K562 (cell line): ENCODE results near the gene ARHGAP32. TPM values are rescaled to one million over a fixed set of nuclear protein-coding genes. Genes with fewer than 3 reads are reported as not detected.

ENCODE experiments used
- ATAC-seq: fragments of 200-7000 bp; cut with Tn5 transposase; 3 replicates; pipeline ENCODE4 v1.9.1; 2020; ENCODE audit warnings: moderate library complexity
- BruUV-seq: library from RNA; stranded (reverse); fragments of 400-500 nt; replicated peaks from 2 replicates; lab custom pipeline; 2021; lab: Mats Ljungman, UMichigan
- CTCF ChIA-PET: fragments of 300-600 bp; formaldehyde crosslinking; extraction: SDS; loops from one replicate; lab custom pipeline; 2021; ENCODE audit warnings: low intra/inter-chr PET ratio; lab: Yijun Ruan, JAX
- POLR2A ChIA-PET: fragments of 300-600, 350-650 bp; sonication (Branson Sonifier 250); formaldehyde crosslinking; extraction: SDS; loops from one replicate; lab custom pipeline; 2021; ENCODE audit warnings: antibody characterized with exemption, inconsistent platforms; lab: Yijun Ruan, JAX
- DNase-seq, 4 experiments: peaks; one replicate each; pipeline versions ENCODE4 v3.0.0 to v3.0.0-alpha.2; 2011 to 2018; ENCODE audit warnings: low spot score in 3 of 4, mixed read lengths in 3 of 4; ENCODE audit errors: extremely low read depth in 1 of 4
- FAIRE-seq: peaks from 2 replicates; lab custom pipeline; 2011; peaks lifted over from hg19 to GRCh38; lab: Jason Lieb, UNC
- H2AFZ ChIP-seq: 2 replicates; pipeline ENCODE4 v1.6.0; 2011; ENCODE audit warnings: low read depth, low read length, control low read depth, inconsistent platforms
- H3K27ac ChIP-seq: fragments of 200-600 bp; 3 replicates; pipeline ENCODE4 v1.8.0; 2011; ENCODE audit warnings: low read depth, mild to moderate bottlenecking, control low read depth, inconsistent platforms, low read length, moderate library complexity, mixed read lengths; ENCODE audit errors: extremely low read depth
- H3K27me3 ChIP-seq, 2 experiments: fragments of 300-600 bp in 1 of 2; 2 replicates in 1 of 2; 3 replicates in 1 of 2; pipeline versions ENCODE4 v1.6.0 to v1.8.0; 2011; ENCODE audit warnings: inconsistent platforms in 2 of 2, low read length in 2 of 2, mild to moderate bottlenecking in 1 of 2, mixed read lengths in 1 of 2, moderate library complexity in 1 of 2; ENCODE audit not compliant: control insufficient read depth in 2 of 2, insufficient read depth in 2 of 2
- H3K36me3 ChIP-seq: fragments of 300-600 bp; 3 replicates; pipeline ENCODE4 v1.8.0; 2011; ENCODE audit warnings: mild to moderate bottlenecking, low read length, inconsistent platforms; ENCODE audit not compliant: control insufficient read depth, insufficient read depth
- H3K4me1 ChIP-seq, 2 experiments: fragments of 200-600 bp in 1 of 2; replicated peaks in 1 of 2; 2 replicates in 1 of 2; 3 replicates in 1 of 2; pipeline versions ENCODE4 v1.5.1 to v1.8.0; 2011; ENCODE audit warnings: inconsistent platforms in 2 of 2, low read length in 2 of 2, mild to moderate bottlenecking in 1 of 2, mixed read lengths in 1 of 2, moderate library complexity in 1 of 2; ENCODE audit not compliant: control insufficient read depth in 2 of 2, insufficient read depth in 2 of 2
- H3K4me2 ChIP-seq: 2 replicates; pipeline ENCODE4 v1.6.1; 2011; ENCODE audit warnings: low read length, control low read depth, inconsistent platforms, mixed read lengths; ENCODE audit not compliant: insufficient read depth
- H3K4me3 ChIP-seq: fragments of 200-600 bp; sonication (generic), shearing (Covaris generic); 2 replicates; pipeline ENCODE4 v1.5.1; 2016; ENCODE audit warnings: control low read depth, inconsistent platforms
- H3K79me2 ChIP-seq: fragments of 200-600 bp; 3 replicates; pipeline ENCODE4 v1.8.0; 2011; ENCODE audit warnings: low read length, inconsistent platforms; ENCODE audit not compliant: control insufficient read depth, insufficient read depth
- H3K9ac ChIP-seq, 2 experiments: 2 replicates each; pipeline versions ENCODE4 v1.6.0 to v1.6.1; 2011; ENCODE audit warnings: low read depth in 2 of 2, low read length in 2 of 2, control low read depth in 1 of 2, inconsistent platforms in 1 of 2, mild to moderate bottlenecking in 1 of 2, mixed read lengths in 1 of 2; ENCODE audit not compliant: insufficient read depth in 1 of 2
- H3K9me1 ChIP-seq: one replicate; pipeline ENCODE4 v1.6.0; 2011; ENCODE audit warnings: inconsistent platforms, mild to moderate bottlenecking, low read length, moderate library complexity; ENCODE audit not compliant: control insufficient read depth, insufficient read depth
- H3K9me3 ChIP-seq: replicated peaks from 2 replicates; pipeline ENCODE4 v1.5.1; 2011; ENCODE audit warnings: low read depth, low read length, inconsistent platforms; ENCODE audit not compliant: control insufficient read depth, insufficient read depth
- H4K20me1 ChIP-seq: replicated peaks from 2 replicates; pipeline ENCODE4 v1.6.1; 2011; ENCODE audit warnings: low read length, inconsistent platforms, mixed read lengths; ENCODE audit not compliant: control insufficient read depth, insufficient read depth
- BDP1 ChIP-seq: IDR thresholded peaks from 3 replicates; pipeline ENCODE4 v1.6.1; 2011; ENCODE audit not compliant: insufficient read length, insufficient read depth
- BMI1 ChIP-seq: fragments of 150-350 bp; IDR thresholded peaks from 2 replicates; pipeline ENCODE4 v1.6.1; 2014; ENCODE audit warnings: low read length
- PTTG1 ChIP-seq: fragments of 450-650 bp; IDR thresholded peaks from 2 replicates; pipeline ENCODE4 v1.6.1; 2016; ENCODE audit warnings: low read depth, mild to moderate bottlenecking, missing genetic modification characterization, missing compliant biosample characterization
- SMARCE1 ChIP-seq: fragments of 450-650 bp; IDR thresholded peaks from 2 replicates; pipeline ENCODE4 v1.7.1; 2016; ENCODE audit warnings: mild to moderate bottlenecking
- U2AF2 ChIP-seq: fragments of 200-400 bp; formaldehyde crosslinking; optimal IDR thresholded peaks from 2 replicates; pipeline ENCODE3; 2017; ENCODE audit warnings: low read depth, mild to moderate bottlenecking, low read length
- ZNF134 ChIP-seq: fragments of 250-450 bp; sonication (Bioruptor Pico); conservative IDR thresholded peaks from 2 replicates; pipeline ENCODE4 v1.4.0; 2020
- ZNF274 ChIP-seq: IDR thresholded peaks from 2 replicates; pipeline ENCODE4 v1.6.1; 2011; ENCODE audit warnings: low read depth, mild to moderate bottlenecking, low read length, moderate library complexity, borderline replicate concordance
- ZNF586 ChIP-seq: fragments of 450-650 bp; formaldehyde crosslinking; conservative IDR thresholded peaks from 2 replicates; pipeline ENCODE4 v1.4.0; 2020; ENCODE audit warnings: mild to moderate bottlenecking, moderate library complexity
- whole genome bisulfite sequencing: fragments of 100-300 bp; shearing (Covaris generic); methylation state at CpG from one replicate; pipeline ENCODE4 v1.1.6; 2016; ENCODE audit warnings: low coverage, mixed read lengths; ENCODE audit not compliant: insufficient coverage; ENCODE audit errors: missing lambda C conversion rate; 5-methylcytosine and 5-hydroxymethylcytosine counted together
- in situ Hi-C: fragments of 300-500 bp; cut with MboI; formaldehyde crosslinking; loops from 4 replicates; pipeline ENCODE4 v1.15.0; 2018; ENCODE audit warnings: inconsistent platforms, mixed read lengths
- intact Hi-C: fragments of 100-400 bp; cut with micrococcal nuclease; formaldehyde crosslinking; loops from 2 replicates; pipeline ENCODE4 v1.14.2; 2022
- polyA plus RNA-seq, 8 experiments: library from polyadenylated mRNA; depleted of rRNA in 4 of 8; stranded (reverse) in 5 of 8; unstranded in 3 of 8; fragments of >200 nt; fragmentation: Nextera tagmentation in 2 of 8; fragmentation: Illumina TruSeq in 1 of 8; extraction: Ambion mirVana in 2 of 8; extraction: Trizol in 1 of 8; gene quantifications; 2 replicates each; pipeline versions ENCODE4 v1.2.1 to v1.2.3, GENCODE V29; 2011 to 2014; ENCODE audit warnings: inconsistent platforms in 1 of 8, missing spikeins in 1 of 8
- total RNA-seq, 7 experiments: library from RNA; depleted of rRNA in 6 of 7; stranded (reverse); fragments of >200 nt in 6 of 7; fragmentation: Illumina TruSeq in 2 of 7; extraction: Trizol in 2 of 7; gene quantifications; 2 replicates each; pipeline versions ENCODE4 v1.2.1 to v1.2.3, GENCODE V29; 2011 to 2021; ENCODE audit warnings: low replicate concordance in 1 of 7
- TF ChIP-seq, protein P1 (sequence below): fragments of 250-450 bp; sonication (Bioruptor Pico); IDR thresholded peaks from 2 replicates; pipeline ENCODE4 v1.8.0; 2021; ENCODE audit warnings: moderate library complexity, mild to moderate bottlenecking, inconsistent platforms
- TF ChIP-seq, protein P2 (sequence below): IDR thresholded peaks from 2 replicates; pipeline ENCODE4 v1.6.1; 2012; ENCODE audit warnings: low read depth, low read length, improper control_type of control experiment, borderline replicate concordance
- TF ChIP-seq, protein P3 (sequence below): sonication (generic); formaldehyde crosslinking; IDR thresholded peaks from 2 replicates; pipeline ENCODE4 v1.8.0; 2022; ENCODE audit warnings: mild to moderate bottlenecking, missing genetic modification reagents
- TF ChIP-seq, protein P4 (sequence below), 2 experiments: IDR thresholded peaks; 2 replicates each; pipeline ENCODE4 v1.6.1; 2012; ENCODE audit warnings: improper control_type of control experiment in 2 of 2, low read depth in 2 of 2, low read length in 2 of 2, borderline replicate concordance in 1 of 2

ARHGAP32 gene
- total and polyA plus RNA-seq, 9 of the 15 experiments (the other 6 are each of a cell fraction or from before 2014, with no cell fraction given): 0.18 TPM; not detected in 8

GRCh38 chr11:129061492-129062230 lies 130.5 kb downstream of the ARHGAP32 start (continued):
- TF ChIP-seq, protein P1, sequence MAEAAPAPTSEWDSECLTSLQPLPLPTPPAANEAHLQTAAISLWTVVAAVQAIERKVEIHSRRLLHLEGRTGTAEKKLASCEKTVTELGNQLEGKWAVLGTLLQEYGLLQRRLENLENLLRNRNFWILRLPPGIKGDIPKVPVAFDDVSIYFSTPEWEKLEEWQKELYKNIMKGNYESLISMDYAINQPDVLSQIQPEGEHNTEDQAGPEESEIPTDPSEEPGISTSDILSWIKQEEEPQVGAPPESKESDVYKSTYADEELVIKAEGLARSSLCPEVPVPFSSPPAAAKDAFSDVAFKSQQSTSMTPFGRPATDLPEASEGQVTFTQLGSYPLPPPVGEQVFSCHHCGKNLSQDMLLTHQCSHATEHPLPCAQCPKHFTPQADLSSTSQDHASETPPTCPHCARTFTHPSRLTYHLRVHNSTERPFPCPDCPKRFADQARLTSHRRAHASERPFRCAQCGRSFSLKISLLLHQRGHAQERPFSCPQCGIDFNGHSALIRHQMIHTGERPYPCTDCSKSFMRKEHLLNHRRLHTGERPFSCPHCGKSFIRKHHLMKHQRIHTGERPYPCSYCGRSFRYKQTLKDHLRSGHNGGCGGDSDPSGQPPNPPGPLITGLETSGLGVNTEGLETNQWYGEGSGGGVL (CRISPR knock-in tag): no peak
- TF ChIP-seq PTTG1 (tag): no peak

DNA sequence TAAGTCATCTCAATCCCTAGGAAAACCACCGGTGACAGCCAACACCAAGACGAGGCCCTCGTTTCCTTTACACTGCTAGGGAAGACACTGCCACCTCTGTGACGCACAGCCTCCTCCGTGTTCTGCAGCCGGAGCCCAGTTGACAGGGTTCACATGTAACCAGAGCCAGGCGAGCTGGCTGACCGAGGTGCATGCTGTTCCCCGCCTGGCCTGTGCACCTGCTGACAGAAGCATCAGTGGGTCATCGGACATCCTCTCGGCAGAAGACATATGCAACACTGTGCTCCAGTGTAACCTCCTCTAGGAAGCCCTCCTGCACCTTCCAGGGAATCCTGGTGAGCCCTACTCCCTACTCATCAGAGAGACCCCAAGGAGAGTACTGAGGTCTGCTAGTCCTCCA lies 135.2 kb downstream of the ARHGAP32 start:
- CTCF ChIA-PET: no interaction called here
- ATAC-seq: no peak
- TF ChIP-seq U2AF2: no peak
- TF ChIP-seq, protein P2, sequence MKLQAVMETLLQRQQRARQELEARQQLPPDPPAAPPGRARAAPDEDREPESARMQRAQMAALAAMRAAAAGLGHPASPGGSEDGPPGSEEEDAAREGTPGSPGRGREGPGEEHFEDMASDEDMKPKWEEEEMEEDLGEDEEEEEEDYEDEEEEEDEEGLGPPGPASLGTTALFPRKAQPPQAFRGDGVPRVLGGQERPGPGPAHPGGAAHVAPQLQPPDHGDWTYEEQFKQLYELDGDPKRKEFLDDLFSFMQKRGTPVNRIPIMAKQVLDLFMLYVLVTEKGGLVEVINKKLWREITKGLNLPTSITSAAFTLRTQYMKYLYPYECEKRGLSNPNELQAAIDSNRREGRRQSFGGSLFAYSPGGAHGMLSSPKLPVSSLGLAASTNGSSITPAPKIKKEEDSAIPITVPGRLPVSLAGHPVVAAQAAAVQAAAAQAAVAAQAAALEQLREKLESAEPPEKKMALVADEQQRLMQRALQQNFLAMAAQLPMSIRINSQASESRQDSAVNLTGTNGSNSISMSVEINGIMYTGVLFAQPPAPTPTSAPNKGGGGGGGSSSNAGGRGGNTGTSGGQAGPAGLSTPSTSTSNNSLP: no peak
- TF ChIP-seq BMI1: no peak
- TF ChIP-seq, protein P3, sequence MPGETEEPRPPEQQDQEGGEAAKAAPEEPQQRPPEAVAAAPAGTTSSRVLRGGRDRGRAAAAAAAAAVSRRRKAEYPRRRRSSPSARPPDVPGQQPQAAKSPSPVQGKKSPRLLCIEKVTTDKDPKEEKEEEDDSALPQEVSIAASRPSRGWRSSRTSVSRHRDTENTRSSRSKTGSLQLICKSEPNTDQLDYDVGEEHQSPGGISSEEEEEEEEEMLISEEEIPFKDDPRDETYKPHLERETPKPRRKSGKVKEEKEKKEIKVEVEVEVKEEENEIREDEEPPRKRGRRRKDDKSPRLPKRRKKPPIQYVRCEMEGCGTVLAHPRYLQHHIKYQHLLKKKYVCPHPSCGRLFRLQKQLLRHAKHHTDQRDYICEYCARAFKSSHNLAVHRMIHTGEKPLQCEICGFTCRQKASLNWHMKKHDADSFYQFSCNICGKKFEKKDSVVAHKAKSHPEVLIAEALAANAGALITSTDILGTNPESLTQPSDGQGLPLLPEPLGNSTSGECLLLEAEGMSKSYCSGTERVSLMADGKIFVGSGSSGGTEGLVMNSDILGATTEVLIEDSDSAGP (CRISPR knock-in tag): no peak
- TF ChIP-seq ZNF134 (CRISPR knock-in tag): no peak
- no peak for TF ChIP-seq SMARCE1
- no peak for TF ChIP-seq ZNF586
- no peak for TF ChIP-seq ZNF274
- no peak for TF ChIP-seq BDP1
- TF ChIP-seq, protein P4, sequence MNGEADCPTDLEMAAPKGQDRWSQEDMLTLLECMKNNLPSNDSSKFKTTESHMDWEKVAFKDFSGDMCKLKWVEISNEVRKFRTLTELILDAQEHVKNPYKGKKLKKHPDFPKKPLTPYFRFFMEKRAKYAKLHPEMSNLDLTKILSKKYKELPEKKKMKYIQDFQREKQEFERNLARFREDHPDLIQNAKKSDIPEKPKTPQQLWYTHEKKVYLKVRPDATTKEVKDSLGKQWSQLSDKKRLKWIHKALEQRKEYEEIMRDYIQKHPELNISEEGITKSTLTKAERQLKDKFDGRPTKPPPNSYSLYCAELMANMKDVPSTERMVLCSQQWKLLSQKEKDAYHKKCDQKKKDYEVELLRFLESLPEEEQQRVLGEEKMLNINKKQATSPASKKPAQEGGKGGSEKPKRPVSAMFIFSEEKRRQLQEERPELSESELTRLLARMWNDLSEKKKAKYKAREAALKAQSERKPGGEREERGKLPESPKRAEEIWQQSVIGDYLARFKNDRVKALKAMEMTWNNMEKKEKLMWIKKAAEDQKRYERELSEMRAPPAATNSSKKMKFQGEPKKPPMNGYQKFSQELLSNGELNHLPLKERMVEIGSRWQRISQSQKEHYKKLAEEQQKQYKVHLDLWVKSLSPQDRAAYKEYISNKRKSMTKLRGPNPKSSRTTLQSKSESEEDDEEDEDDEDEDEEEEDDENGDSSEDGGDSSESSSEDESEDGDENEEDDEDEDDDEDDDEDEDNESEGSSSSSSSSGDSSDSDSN (IDR thresholded peaks at IDR 0.05; ENCODE audit: borderline replicate concordance in 1 of 2, low read depth in 2 of 2, low read length in 2 of 2): no peak

More for the DNA sequence above, 135.2 kb downstream of the ARHGAP32 start:
- BruUV-seq: no TSS peak
- Histone ChIP-seq H3K4me2 (no peak overlapping the region), H3K4me1 (no peaks in the 10 kb centered on the region), H3K4me3 (no peak overlapping the region), H3K36me3 (no peaks in the 10 kb centered on the region), H3K9ac (no peak overlapping the region), H3K27me3 (no peaks in the 10 kb centered on the region), H4K20me1 (no peaks in the 10 kb centered on the region), H2AFZ (no peak overlapping the region), H3K27ac (no peak overlapping the region), H3K9me1 (no peaks in the 10 kb centered on the region), H3K9me3 (no peaks in the 10 kb centered on the region), H3K79me2 (no peaks in the 10 kb centered on the region)
- POLR2A ChIA-PET: interaction anchor here (0.6 kb wide), 1 partner anchor 199 kb away, joined by 3 read pairs; no protein-coding TSS in a partner anchor
- intact Hi-C loops: no loop called here
- FAIRE-seq (no peak), DNase-seq (no peak)
- WGBS: 0% methylated on average over 3 of the region's 11 CpGs
- in situ Hi-C loops: no loop called here
